HG03060 (cell line): ENCODE data around the gene EBLN1.

ENCODE experiments used
- ATAC-seq: cut with Tn5 transposase; IDR thresholded peaks from one replicate; pipeline ENCODE4 v1.9.1; 2021; ENCODE audit warnings: low read depth, moderate number of reproducible peaks; ENCODE audit not compliant: unreplicated experiment

EBLN1 gene

GRCh38 chr10:22217842-22218241 is at the start of gene EBLN1:
EBLN1 (minus strand) TSS chr10:22218015; CDS start chr10:22209983, 8,032 bp downstream.
- ATAC-seq, result no peak

GRCh38 chr10:22265839-22266537 is 48.2 kb upstream of the EBLN1 start:
- ATAC-seq, result no peak

GRCh38 chr10:22263106-22263505 is 45.3 kb upstream of the EBLN1 start:
- no peak for ATAC-seq

- ATAC-seq, result no peak
Observed at GRCh38 chr10:22259280-22259679, 41.5 kb upstream of the EBLN1 start.

- ATAC-seq, result no peak
Observed at GRCh38 chr10:22258471-22258870, 40.7 kb upstream of the EBLN1 start.

- no peak for ATAC-seq
Observed at GRCh38 chr10:22253580-22253882, 35.7 kb upstream of the EBLN1 start.

GRCh38 chr10:22252801-22253579 is 35.2 kb upstream of the EBLN1 start:
- no peak for ATAC-seq

GRCh38 chr10:22252224-22252800 is 34.5 kb upstream of the EBLN1 start:
- ATAC-seq, result no peak

GRCh38 chr10:22251751-22252223 is 34.0 kb upstream of the EBLN1 start:
- ATAC-seq, result no peak

- no peak for ATAC-seq
Observed at GRCh38 chr10:22250897-22251660, 33.3 kb upstream of the EBLN1 start.

- no peak for ATAC-seq
Observed at GRCh38 chr10:22247636-22248035, 29.8 kb upstream of the EBLN1 start.

GRCh38 chr10:22246680-22247391 is 29.0 kb upstream of the EBLN1 start:
- no peak for ATAC-seq

GRCh38 chr10:22245567-22245966 is 27.8 kb upstream of the EBLN1 start:
- no peak for ATAC-seq

- no peak for ATAC-seq
Observed at GRCh38 chr10:22244855-22245254, 27.0 kb upstream of the EBLN1 start.

GRCh38 chr10:22244001-22244400 is 26.2 kb upstream of the EBLN1 start:
- ATAC-seq, result no peak

- no peak for ATAC-seq
Observed at GRCh38 chr10:22243321-22243720, 25.5 kb upstream of the EBLN1 start.

GRCh38 chr10:22231260-22231659 is 13.4 kb upstream of the EBLN1 start:
- no peak for ATAC-seq

- no peak for ATAC-seq
Observed at GRCh38 chr10:22230158-22230833, 12.5 kb upstream of the EBLN1 start.

- no peak for ATAC-seq
Observed at GRCh38 chr10:22229802-22230157, 12.0 kb upstream of the EBLN1 start.
